HL-60 (cell line): ENCODE measurements around the gene ELN.

Experiments
- GABPA ChIP-seq: IDR thresholded peaks from 2 replicates; pipeline ENCODE4 v1.6.1; 2012; ENCODE audit warnings: low read depth
- POLR2AphosphoS5 ChIP-seq: IDR thresholded peaks from 2 replicates; pipeline ENCODE4 v1.6.1; 2012; ENCODE audit warnings: low read depth
- TF ChIP-seq, protein P1 (sequence below): IDR thresholded peaks from 2 replicates; pipeline ENCODE4 v1.6.1; 2012; ENCODE audit warnings: low read depth; ENCODE audit not compliant: insufficient replicate concordance
- TF ChIP-seq, protein P2 (sequence below): IDR thresholded peaks from one replicate; pipeline ENCODE4 v1.5.1; 2011; ENCODE audit warnings: low read length, control low read depth, inconsistent platforms; ENCODE audit not compliant: insufficient read depth

- TF ChIP-seq, protein P1, sequence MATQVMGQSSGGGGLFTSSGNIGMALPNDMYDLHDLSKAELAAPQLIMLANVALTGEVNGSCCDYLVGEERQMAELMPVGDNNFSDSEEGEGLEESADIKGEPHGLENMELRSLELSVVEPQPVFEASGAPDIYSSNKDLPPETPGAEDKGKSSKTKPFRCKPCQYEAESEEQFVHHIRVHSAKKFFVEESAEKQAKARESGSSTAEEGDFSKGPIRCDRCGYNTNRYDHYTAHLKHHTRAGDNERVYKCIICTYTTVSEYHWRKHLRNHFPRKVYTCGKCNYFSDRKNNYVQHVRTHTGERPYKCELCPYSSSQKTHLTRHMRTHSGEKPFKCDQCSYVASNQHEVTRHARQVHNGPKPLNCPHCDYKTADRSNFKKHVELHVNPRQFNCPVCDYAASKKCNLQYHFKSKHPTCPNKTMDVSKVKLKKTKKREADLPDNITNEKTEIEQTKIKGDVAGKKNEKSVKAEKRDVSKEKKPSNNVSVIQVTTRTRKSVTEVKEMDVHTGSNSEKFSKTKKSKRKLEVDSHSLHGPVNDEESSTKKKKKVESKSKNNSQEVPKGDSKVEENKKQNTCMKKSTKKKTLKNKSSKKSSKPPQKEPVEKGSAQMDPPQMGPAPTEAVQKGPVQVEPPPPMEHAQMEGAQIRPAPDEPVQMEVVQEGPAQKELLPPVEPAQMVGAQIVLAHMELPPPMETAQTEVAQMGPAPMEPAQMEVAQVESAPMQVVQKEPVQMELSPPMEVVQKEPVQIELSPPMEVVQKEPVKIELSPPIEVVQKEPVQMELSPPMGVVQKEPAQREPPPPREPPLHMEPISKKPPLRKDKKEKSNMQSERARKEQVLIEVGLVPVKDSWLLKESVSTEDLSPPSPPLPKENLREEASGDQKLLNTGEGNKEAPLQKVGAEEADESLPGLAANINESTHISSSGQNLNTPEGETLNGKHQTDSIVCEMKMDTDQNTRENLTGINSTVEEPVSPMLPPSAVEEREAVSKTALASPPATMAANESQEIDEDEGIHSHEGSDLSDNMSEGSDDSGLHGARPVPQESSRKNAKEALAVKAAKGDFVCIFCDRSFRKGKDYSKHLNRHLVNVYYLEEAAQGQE: no peak
- TF ChIP-seq, protein P2, sequence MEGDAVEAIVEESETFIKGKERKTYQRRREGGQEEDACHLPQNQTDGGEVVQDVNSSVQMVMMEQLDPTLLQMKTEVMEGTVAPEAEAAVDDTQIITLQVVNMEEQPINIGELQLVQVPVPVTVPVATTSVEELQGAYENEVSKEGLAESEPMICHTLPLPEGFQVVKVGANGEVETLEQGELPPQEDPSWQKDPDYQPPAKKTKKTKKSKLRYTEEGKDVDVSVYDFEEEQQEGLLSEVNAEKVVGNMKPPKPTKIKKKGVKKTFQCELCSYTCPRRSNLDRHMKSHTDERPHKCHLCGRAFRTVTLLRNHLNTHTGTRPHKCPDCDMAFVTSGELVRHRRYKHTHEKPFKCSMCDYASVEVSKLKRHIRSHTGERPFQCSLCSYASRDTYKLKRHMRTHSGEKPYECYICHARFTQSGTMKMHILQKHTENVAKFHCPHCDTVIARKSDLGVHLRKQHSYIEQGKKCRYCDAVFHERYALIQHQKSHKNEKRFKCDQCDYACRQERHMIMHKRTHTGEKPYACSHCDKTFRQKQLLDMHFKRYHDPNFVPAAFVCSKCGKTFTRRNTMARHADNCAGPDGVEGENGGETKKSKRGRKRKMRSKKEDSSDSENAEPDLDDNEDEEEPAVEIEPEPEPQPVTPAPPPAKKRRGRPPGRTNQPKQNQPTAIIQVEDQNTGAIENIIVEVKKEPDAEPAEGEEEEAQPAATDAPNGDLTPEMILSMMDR: no peak
- no peak for TF ChIP-seq POLR2AphosphoS5
- TF ChIP-seq GABPA: no peak
Measured at GRCh38 chr7:74018246-74018895, 9.6 kb upstream of the ELN start.
